WI38 (cell line): ENCODE data around the gene RNASEL.
A peak's percentile ranks its signal among the peaks of the same experiment; 100 is the strongest.
"Not testable (repeated sequence)": the region's sequence is repeated elsewhere in the genome, so short reads cannot be mapped to it uniquely, and the experiment has no call there.

ENCODE experiments used
- H3K4me3 ChIP-seq: 2 replicates; pipeline ENCODE4 v1.5.1; 2011; ENCODE audit warnings: low read depth, mild to moderate bottlenecking, control low read depth, low read length
- CTCF ChIP-seq: IDR thresholded peaks from 2 replicates; pipeline ENCODE4 v1.5.1; 2012; ENCODE audit warnings: low read depth, mild to moderate bottlenecking, control low read depth, low read length

Gene RNASEL

GRCh38 chr1:182588500-182589396 lies at the start of gene RNASEL:
RNASEL (minus strand) TSS chr1:182589256; CDS start chr1:182586806, 2,450 bp downstream.
- no peak for TF ChIP-seq CTCF
- peak within 1 kb of the TSS; percentile 64 for H3K4me3 ChIP-seq

- H3K4me3 ChIP-seq, result no peak overlapping the region
- TF ChIP-seq CTCF, result no peak
Observed at GRCh38 chr1:182637769-182638168, 48.7 kb upstream of the RNASEL start.

- no peak overlapping the region for H3K4me3 ChIP-seq
- no peak for TF ChIP-seq CTCF
Observed at GRCh38 chr1:182635871-182636270, 46.8 kb upstream of the RNASEL start.

- TF ChIP-seq CTCF, result no peak
- H3K4me3 ChIP-seq, result no peak overlapping the region
Observed at GRCh38 chr1:182634306-182635072, 45.4 kb upstream of the RNASEL start.

GRCh38 chr1:182633657-182634281 lies 44.7 kb upstream of the RNASEL start:
- no peak overlapping the region for H3K4me3 ChIP-seq
- no peak for TF ChIP-seq CTCF

GRCh38 chr1:182633031-182633430 lies 44.0 kb upstream of the RNASEL start:
- no peak for TF ChIP-seq CTCF
- no peak overlapping the region for H3K4me3 ChIP-seq

GRCh38 chr1:182632441-182632857 lies 43.4 kb upstream of the RNASEL start:
- not testable (repeated sequence) for H3K4me3 ChIP-seq
